Neural cell (in vitro differentiated cells): ENCODE results near the gene SRP14.

Source experiments
- CTCF ChIP-seq: fragments of 450-650 bp; IDR thresholded peaks from 2 replicates; pipeline ENCODE4 v1.5.1; 2014; ENCODE audit warnings: antibody characterized with exemption, mild to moderate bottlenecking, moderate library complexity; ENCODE audit not compliant: poor library complexity, severe bottlenecking
- EP300 ChIP-seq: fragments of 450-650 bp; conservative IDR thresholded peaks from 2 replicates; pipeline ENCODE4 v1.6.1; 2014; ENCODE audit warnings: antibody characterized with exemption, mild to moderate bottlenecking, moderate library complexity; ENCODE audit not compliant: poor library complexity, severe bottlenecking
- EZH2 ChIP-seq: fragments of 200-600, 300-800 bp; shearing (Covaris generic), sonication (generic); IDR thresholded peaks from 2 replicates; pipeline ENCODE4 v1.6.1; 2014; ENCODE audit warnings: antibody characterized with exemption, low read length, borderline replicate concordance, mild to moderate bottlenecking; ENCODE audit not compliant: insufficient read depth, poor library complexity, severe bottlenecking
- MXI1 ChIP-seq: fragments of 450-650 bp; conservative IDR thresholded peaks from 2 replicates; pipeline ENCODE4 v1.6.1; 2014; ENCODE audit warnings: antibody characterized with exemption, mild to moderate bottlenecking; ENCODE audit not compliant: poor library complexity, severe bottlenecking
- POLR2AphosphoS5 ChIP-seq: IDR thresholded peaks from 2 replicates; pipeline ENCODE4 v1.6.1; 2012
- TAF1 ChIP-seq: IDR thresholded peaks from 2 replicates; pipeline ENCODE4 v1.6.1; 2012; ENCODE audit warnings: low read depth
- TF ChIP-seq, protein P1 (sequence below): IDR thresholded peaks from 2 replicates; pipeline ENCODE4 v1.6.1; 2012; ENCODE audit warnings: borderline replicate concordance

DNA sequence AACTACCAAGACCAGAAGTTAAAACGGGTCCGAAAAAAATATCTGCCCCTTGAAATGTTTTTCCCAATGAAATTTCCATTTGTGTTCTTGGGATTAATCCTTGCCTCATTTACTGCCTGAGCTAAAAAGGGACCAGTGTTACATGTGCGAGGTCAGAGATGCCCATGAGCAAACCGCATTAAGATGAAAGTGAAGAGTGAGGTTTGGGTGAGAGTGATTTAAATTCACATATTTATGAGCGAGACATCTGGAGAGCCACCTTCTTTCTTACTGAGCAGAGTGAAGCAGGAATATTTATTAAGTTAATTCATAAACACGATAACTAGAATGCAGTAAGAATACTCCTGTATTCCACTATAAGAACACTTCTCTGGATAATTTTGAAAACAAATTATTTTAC lies 41.3 kb downstream of the SRP14 start:
- no peak for TF ChIP-seq POLR2AphosphoS5
- TF ChIP-seq CTCF: no peak
- TF ChIP-seq EP300: no peak
- TF ChIP-seq EZH2: no peak
- TF ChIP-seq TAF1: no peak
- TF ChIP-seq, protein P1, sequence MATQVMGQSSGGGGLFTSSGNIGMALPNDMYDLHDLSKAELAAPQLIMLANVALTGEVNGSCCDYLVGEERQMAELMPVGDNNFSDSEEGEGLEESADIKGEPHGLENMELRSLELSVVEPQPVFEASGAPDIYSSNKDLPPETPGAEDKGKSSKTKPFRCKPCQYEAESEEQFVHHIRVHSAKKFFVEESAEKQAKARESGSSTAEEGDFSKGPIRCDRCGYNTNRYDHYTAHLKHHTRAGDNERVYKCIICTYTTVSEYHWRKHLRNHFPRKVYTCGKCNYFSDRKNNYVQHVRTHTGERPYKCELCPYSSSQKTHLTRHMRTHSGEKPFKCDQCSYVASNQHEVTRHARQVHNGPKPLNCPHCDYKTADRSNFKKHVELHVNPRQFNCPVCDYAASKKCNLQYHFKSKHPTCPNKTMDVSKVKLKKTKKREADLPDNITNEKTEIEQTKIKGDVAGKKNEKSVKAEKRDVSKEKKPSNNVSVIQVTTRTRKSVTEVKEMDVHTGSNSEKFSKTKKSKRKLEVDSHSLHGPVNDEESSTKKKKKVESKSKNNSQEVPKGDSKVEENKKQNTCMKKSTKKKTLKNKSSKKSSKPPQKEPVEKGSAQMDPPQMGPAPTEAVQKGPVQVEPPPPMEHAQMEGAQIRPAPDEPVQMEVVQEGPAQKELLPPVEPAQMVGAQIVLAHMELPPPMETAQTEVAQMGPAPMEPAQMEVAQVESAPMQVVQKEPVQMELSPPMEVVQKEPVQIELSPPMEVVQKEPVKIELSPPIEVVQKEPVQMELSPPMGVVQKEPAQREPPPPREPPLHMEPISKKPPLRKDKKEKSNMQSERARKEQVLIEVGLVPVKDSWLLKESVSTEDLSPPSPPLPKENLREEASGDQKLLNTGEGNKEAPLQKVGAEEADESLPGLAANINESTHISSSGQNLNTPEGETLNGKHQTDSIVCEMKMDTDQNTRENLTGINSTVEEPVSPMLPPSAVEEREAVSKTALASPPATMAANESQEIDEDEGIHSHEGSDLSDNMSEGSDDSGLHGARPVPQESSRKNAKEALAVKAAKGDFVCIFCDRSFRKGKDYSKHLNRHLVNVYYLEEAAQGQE: no peak
- no peak for TF ChIP-seq MXI1
